Measurements from ENCODE around the gene OR2J1.

The OR2J1 gene

DNA sequence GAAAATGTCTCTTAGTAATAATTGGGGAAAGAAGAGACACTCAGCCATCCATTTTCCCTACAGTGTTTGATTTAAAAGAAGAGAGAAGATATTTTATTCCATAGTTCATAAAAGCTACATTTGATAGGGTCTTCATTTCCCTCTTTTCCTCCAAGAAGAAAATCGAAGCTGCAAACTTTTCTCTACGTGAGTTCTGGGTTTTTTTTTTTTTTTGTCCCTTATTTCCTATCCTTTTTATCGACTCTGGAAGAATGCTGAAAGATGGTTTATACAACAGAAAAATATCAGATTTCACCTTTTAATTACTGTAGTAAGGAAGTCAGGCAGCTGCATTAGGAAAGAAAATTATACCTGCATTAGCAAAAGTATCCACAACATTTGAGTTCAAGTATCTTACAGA, at the start of gene OR2J1:
OR2J1 (plus strand) TSS at position 301 of the 400 bp plus-strand sequence. CDS start 1,453 bp downstream, outside the sequence.
- H3K27me3 Mint-ChIP-seq (ENCODE audit: low read depth): peaks cover 5% of the 10 kb centered on the region
- no peak within 1 kb of the TSS for H3K27ac Mint-ChIP-seq
- no peaks in the 10 kb centered on the region for H3K4me1 Mint-ChIP-seq
- H3K4me3 Mint-ChIP-seq: no peak within 1 kb of the TSS
- TF ChIP-seq CTCF (IDR thresholded peaks at IDR 0.05; ENCODE audit: unreplicated experiment in 3 of 3): no peak
- peaks cover 5% of the 10 kb centered on the region for H3K9me3 Mint-ChIP-seq
- H3K36me3 Mint-ChIP-seq (ENCODE audit: low read depth): no peaks in the 10 kb centered on the region

DNA sequence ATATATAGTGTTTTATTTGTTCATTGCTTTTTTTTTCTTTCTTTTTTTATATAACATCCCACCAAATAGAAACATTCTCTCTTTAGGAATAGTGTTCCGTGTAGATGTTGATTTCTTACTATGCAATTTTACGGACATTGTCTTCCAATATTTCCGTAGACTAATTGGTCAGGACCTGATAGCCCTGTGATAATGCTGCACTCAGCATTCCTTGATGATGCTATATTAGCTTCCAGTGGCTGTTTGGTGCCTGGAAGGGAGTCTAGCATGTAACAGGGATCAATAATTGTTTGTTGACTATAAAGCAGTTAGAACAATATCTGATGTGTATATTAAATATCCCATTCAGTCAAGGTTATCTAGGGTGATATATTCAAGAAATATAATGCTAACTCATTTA, 47.6 kb upstream of the OR2J1 start:
- Mint-ChIP-seq H3K27me3 (ENCODE audit: low read depth) (peaks cover 16% of the 10 kb centered on the region), H3K4me3 (no peak overlapping the region), H3K9me3 (peaks cover 9% of the 10 kb centered on the region), H3K27ac (no peak overlapping the region), H3K36me3 (ENCODE audit: low read depth) (no peaks in the 10 kb centered on the region), H3K4me1 (no peaks in the 10 kb centered on the region)
- TF ChIP-seq CTCF (IDR thresholded peaks at IDR 0.05; ENCODE audit: unreplicated experiment in 3 of 3): no peak

DNA sequence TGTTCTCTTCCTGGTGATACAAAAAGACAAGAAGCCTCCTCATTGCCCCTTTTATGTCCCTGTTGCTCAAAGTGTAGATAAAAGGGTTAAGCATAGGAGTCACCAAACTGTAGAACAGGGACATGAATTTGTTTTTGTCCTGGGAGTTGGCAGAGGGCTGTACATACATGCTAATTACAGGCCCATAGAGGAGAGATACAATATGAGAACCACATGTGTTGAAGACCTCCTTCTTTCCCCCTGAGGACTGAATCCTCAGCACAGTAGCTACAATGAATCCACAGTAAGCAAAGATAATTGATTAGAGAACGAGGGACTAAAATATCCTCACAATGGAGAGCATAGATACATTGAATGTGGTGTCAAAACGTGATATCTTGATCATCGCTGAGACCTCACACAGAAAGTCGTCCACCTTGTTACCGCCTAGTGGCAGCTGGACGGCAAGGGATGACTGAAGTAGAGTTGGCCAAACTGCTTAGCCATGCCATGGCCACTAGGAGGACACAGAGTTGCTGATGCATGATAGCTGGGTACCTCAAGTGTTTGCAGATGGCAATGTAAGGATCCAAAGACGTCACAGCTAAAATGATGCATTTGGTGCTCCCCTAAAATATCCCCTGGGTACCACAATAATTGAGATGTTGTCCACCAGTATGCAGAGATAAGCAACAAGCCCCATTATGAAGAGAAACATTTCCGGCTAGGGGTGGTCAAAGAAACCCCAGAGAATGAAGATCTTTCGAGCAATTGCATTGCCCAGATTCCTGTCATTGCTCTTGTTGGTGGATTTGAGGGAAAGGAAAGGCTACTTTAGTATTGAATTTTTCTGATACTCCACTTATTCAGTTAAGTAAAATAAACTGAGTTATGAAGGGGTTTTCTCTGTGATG, 27.2 kb upstream of the OR2J1 start:
- Mint-ChIP-seq H3K27ac (no peak overlapping the region), H3K4me1 (no peaks in the 10 kb centered on the region), H3K4me3 (no peak overlapping the region), H3K9me3 (peaks cover 4% of the 10 kb centered on the region), H3K36me3 (ENCODE audit: low read depth) (no peaks in the 10 kb centered on the region), H3K27me3 (ENCODE audit: low read depth) (no peaks in the 10 kb centered on the region)
- TF ChIP-seq CTCF (IDR thresholded peaks at IDR 0.05; ENCODE audit: unreplicated experiment in 3 of 3): peak in 1 of 3 experiments; percentile 51

GRCh38 chr6:29079203-29079602, 20.1 kb upstream of the OR2J1 start:
- Mint-ChIP-seq H3K36me3 (ENCODE audit: low read depth) (no peaks in the 10 kb centered on the region), H3K27me3 (ENCODE audit: low read depth) (no peaks in the 10 kb centered on the region), H3K9me3 (no peaks in the 10 kb centered on the region), H3K4me1 (no peaks in the 10 kb centered on the region), H3K4me3 (no peak overlapping the region), H3K27ac (peak overlapping the region; percentile 61 to 82 (median 65))
- TF ChIP-seq CTCF (IDR thresholded peaks at IDR 0.05; ENCODE audit: unreplicated experiment in 3 of 3): no peak

DNA sequence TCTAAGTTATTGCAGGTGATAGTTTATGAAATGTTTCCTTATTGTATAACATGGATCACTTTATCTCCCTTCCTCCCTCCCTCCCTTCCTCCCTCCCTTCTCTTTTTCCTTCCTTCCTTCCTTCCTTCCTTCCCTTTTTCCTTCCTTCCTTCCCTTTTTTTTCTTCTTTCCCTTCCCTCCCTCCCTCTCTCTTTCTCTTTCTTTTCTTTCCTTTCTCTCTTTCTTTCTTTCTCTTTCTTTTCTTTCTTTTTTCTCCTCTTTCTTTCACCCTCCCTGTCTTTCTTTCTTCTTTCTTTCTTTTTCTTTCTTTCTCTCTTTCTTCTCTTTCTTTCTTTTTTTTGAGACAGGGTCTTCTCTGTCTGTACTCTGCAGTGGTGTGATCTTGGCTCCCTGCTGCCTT, 18.0 kb upstream of the OR2J1 start:
- no peaks in the 10 kb centered on the region for H3K27me3 Mint-ChIP-seq (ENCODE audit: low read depth)
- no peaks in the 10 kb centered on the region for H3K9me3 Mint-ChIP-seq

More for the DNA sequence above, 18.0 kb upstream of the OR2J1 start:
- H3K4me3 Mint-ChIP-seq: no peak overlapping the region
- no peaks in the 10 kb centered on the region for H3K4me1 Mint-ChIP-seq
- no peak overlapping the region for H3K27ac Mint-ChIP-seq
- no peak for TF ChIP-seq CTCF (IDR thresholded peaks at IDR 0.05; ENCODE audit: unreplicated experiment in 3 of 3)
- H3K36me3 Mint-ChIP-seq (ENCODE audit: low read depth): no peaks in the 10 kb centered on the region
